HG02623 (cell line): Measurements from ENCODE around the gene KDM3A.

Source experiments
- ATAC-seq: cut with Tn5 transposase; IDR thresholded peaks from one replicate; pipeline ENCODE4 v1.9.1; 2021; ENCODE audit warnings: moderate library complexity; ENCODE audit not compliant: unreplicated experiment

Gene KDM3A

GRCh38 chr2:86512034-86512433, 70.9 kb downstream of the KDM3A start:
- no peak for ATAC-seq

- ATAC-seq: no peak
These were observed 71.7 kb downstream of the KDM3A start for GRCh38 chr2:86512892-86513291.

DNA sequence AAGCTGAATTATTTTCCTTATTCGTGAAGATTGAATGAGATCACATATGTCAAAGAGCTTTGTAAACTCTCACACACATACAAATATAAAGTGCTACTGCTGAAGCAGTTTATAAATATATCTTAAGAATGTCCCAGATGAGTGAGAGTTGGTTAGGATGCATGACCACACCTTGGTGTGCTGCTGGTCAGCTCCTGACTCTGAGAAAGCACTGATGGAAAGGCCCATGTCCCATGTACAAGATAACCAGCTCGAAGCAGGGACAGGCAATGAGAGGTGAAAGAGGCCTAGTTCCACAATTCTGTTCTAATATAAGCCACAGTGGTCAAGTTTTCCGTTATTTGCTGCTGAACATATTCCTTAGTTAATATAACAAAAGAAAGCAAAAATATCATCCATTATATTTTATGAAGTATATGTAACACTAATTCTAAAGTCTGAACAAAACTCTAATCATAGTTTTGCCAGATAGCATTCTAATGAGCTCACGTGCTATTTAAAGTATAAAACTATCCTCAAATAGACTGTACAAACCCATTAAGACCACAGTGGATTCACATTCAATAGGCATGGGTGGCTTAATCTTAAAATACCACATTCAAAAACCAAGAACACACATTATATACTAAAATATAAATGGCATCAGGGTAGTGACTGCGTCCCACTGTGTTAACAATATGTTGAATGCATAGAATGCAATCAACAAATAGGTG, 72.9 kb downstream of the KDM3A start:
- ATAC-seq: no peak

DNA sequence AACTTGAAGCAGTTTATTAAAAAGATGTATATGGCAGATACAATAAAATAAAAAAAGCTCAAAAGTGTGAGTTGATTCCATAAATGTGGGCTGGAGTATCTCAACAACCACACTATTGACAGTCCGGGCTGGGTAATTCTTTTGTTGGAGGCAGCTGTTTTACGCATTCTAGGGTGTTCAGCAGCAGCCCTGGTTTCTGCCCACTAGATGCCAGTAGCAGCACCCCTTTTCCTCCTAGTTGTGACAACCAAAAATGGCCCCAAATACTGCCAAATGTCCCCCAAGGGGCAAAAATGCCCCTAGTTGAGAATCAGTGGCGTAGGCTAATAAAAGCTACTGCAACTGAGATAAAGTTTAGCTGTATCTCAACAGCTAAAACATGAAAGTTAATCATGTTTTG, 77.3 kb downstream of the KDM3A start:
- no peak for ATAC-seq

GRCh38 chr2:86519349-86519748, 78.2 kb downstream of the KDM3A start:
- ATAC-seq: no peak

DNA sequence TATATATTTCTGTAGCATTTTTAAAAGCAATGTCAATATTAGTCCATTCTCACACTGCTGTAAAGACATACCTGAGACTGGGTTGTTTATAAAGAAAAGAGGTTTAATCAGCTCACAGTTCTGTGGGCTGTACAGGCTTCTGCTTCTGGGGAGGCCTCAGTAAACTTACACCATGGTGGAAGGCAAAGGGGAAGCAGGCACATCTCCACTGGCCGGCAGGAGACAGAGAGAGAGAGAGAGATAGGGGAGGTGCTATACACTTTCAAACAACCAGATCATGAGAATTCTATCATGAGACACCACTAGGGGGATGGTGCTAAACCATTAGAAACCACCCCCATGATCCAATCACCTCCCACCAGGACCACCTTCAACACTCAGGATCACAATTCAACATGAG, 79.0 kb downstream of the KDM3A start:
- no peak for ATAC-seq

DNA sequence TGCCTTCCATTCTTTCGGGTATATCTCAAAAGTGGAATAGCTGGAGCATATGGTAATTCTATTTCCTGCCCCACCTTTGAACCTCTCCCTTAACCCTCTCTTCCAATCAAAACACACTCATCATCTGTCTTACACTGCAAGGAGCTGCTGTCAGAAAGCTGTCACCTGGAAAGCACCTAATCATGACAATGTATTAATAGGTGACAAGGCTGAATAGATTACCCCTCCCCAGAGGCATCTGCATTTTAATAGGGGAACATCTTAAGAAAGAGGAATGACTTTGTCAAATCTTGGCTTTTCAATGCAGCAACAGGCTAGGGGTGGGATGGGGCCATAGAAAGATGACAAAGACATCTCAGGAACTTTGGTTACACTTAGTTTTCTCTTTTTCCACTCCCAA, 80.8 kb downstream of the KDM3A start:
- no peak for ATAC-seq

DNA sequence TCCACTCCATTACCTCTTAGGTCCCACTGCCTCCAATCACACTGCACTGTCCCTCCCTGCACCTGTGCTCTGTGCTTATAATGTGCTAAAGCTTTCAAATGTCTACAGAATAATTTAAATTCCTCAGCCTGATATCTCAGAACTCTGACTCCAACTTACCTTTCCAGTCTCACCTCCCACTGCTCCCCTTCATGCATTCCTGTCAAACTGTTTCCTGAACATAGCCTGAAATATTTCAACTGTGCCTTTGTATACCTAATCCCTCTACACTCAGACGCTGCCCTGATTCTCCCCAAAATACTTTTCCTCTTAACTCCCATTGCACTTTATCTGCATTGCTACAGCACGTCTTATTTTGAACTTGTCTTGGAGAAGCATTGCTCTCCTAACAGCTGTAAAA, 81.5 kb downstream of the KDM3A start:
- ATAC-seq: no peak

GRCh38 chr2:86523491-86523890, 82.3 kb downstream of the KDM3A start:
- no peak for ATAC-seq

DNA sequence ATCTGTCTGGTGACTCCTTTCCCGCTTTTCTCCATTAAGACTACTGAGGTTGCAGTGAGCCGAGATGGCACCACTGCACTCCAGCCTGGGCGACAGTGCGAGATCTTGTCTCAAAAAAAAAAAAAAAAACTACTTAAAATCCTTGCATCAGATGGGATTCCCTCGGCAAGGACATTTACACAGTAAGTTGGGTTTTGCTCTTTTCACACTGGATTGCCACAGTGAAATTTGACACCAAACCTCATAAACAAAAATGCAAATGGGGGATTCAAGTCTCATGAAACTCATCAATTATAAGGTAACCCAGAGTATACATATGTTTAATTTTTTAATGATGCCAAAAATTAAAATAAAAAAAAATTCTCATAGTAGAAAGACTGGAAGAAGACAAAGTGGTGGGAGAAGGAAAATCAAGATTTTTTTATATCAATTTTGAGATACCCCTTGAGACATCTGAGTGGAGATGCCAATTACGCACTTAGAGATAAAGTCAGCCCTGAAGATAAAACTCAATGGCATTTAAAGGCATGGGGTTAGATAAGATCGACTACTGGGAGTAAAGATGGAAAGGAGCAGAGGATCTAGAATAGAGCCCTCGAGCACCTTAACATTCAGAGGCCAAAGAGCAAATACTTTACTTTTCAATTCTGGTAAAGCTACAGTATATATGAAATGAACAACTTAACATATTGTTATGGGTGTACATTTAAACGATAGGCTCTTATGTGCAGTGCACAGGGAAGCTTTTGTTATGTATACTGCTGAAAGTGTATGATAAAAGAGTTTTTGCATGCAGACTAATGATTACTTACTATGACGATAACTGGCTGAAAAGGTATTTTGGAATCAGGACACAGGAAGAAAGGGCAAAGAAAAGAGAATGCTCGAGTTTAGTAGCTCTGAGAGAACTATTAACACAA, 84.5 kb downstream of the KDM3A start:
- no peak for ATAC-seq

GRCh38 chr2:86533589-86533988, 92.4 kb downstream of the KDM3A start:
- ATAC-seq: no peak

GRCh38 chr2:86541334-86541733, 100.2 kb downstream of the KDM3A start:
- ATAC-seq: no peak
